ENCODE data around the gene ZSWIM4. TPM values are rescaled to one million over a fixed set of nuclear protein-coding genes. Genes with fewer than 3 reads are reported as not detected.

The ZSWIM4 gene
- total RNA-seq, 2 experiments from 2014 or later = 5.0 to 10.8 TPM

GRCh38 chr19:13761423-13761822 lies 33.8 kb upstream of the ZSWIM4 start:
- no peaks in the 10 kb centered on the region for H3K9me2 ChIP-seq (ENCODE audit: insufficient read depth, low read length)
- no peaks in the 10 kb centered on the region for H4K20me1 ChIP-seq (ENCODE audit: insufficient read depth, low read length)
- DNase-seq (ENCODE audit: low spot score) = no peak
- POLR2A ChIA-PET = interaction anchor here (0.6 kb wide), 1 partner anchor 11 kb away, joined by 3 read pairs; no protein-coding TSS in a partner anchor
- H3K9me3 ChIP-seq (ENCODE audit: low read length) = no peaks in the 10 kb centered on the region
- TF ChIP-seq CTCF (conservative IDR thresholded peaks at IDR 0.05; ENCODE audit: low read length) (0 out of 2 replicates have a peak, but pooled peaks have one; percentile 17), EZH2phosphoT487 (IDR thresholded peaks at IDR 0.05; ENCODE audit: borderline replicate concordance, low read depth, low read length) (no peak)
- H2AFZ ChIP-seq (ENCODE audit: low read length) = no peak overlapping the region
- intact Hi-C loops (cut with micrococcal nuclease; ENCODE audit: unreplicated experiment) = no loop called here
- peaks cover 11% of the 10 kb centered on the region for H3K4me1 ChIP-seq (ENCODE audit: insufficient read depth, low read length, poor library complexity, severe bottlenecking)
- H3K27ac ChIP-seq (ENCODE audit: low read depth, low read length, poor library complexity, severe bottlenecking) = no peak overlapping the region
- H3K79me2 ChIP-seq (ENCODE audit: insufficient read depth, low read depth, low read length) = no peaks in the 10 kb centered on the region
- H3K4me2 ChIP-seq (ENCODE audit: low read length) = no peak overlapping the region
- H3K4me3 ChIP-seq (ENCODE audit: low read depth, low read length, poor library complexity, severe bottlenecking) = no peak overlapping the region
- BruUV-seq (replicated peaks) = no TSS peak
- H3K36me3 ChIP-seq (ENCODE audit: insufficient read depth, low read length) = peaks cover 72% of the 10 kb centered on the region
- CTCF ChIA-PET (ENCODE audit: unreplicated experiment) = no interaction called here

- TF ChIP-seq CTCF (conservative IDR thresholded peaks at IDR 0.05; ENCODE audit: low read length) (no peak), EZH2phosphoT487 (IDR thresholded peaks at IDR 0.05; ENCODE audit: borderline replicate concordance, low read depth, low read length) (no peak)
- no TSS peak for BruUV-seq (replicated peaks)
- Histone ChIP-seq H3K4me2 (ENCODE audit: low read length) (no peak overlapping the region), H3K79me2 (ENCODE audit: insufficient read depth, low read depth, low read length) (no peaks in the 10 kb centered on the region), H3K27ac (ENCODE audit: low read depth, low read length, poor library complexity, severe bottlenecking) (no peak overlapping the region), H3K9me2 (ENCODE audit: insufficient read depth, low read length) (no peaks in the 10 kb centered on the region), H4K20me1 (ENCODE audit: insufficient read depth, low read length) (no peaks in the 10 kb centered on the region), H3K4me3 (ENCODE audit: low read depth, low read length, poor library complexity, severe bottlenecking) (no peak overlapping the region), H3K9me3 (ENCODE audit: low read length) (no peaks in the 10 kb centered on the region), H3K4me1 (ENCODE audit: insufficient read depth, low read length, poor library complexity, severe bottlenecking) (peaks cover 11% of the 10 kb centered on the region), H2AFZ (ENCODE audit: low read length) (no peak overlapping the region), H3K36me3 (ENCODE audit: insufficient read depth, low read length) (peaks cover 59% of the 10 kb centered on the region)
- ChIA-PET POLR2A (interaction anchor here (0.6 to 1.3 kb wide), 2 partner anchors 15 to 106 kb away, joined by 4 to 5 read pairs; a partner anchor contains a TSS), CTCF (ENCODE audit: unreplicated experiment) (no interaction called here)
- intact Hi-C loops (cut with micrococcal nuclease; ENCODE audit: unreplicated experiment) = no loop called here
- no peak for DNase-seq (ENCODE audit: low spot score)
Observed at GRCh38 chr19:13762635-13763235, 32.5 kb upstream of the ZSWIM4 start.

- no peak for DNase-seq (ENCODE audit: low spot score)
- no TSS peak for BruUV-seq (replicated peaks)
- ChIA-PET POLR2A (interaction anchor here (0.6 to 1.5 kb wide), 3 partner anchors 11 to 105 kb away, joined by 4 to 8 read pairs (median 5); partner anchors contain the start of gene C19orf53), CTCF (ENCODE audit: unreplicated experiment) (no interaction called here)
- Histone ChIP-seq H3K79me2 (ENCODE audit: insufficient read depth, low read depth, low read length) (no peaks in the 10 kb centered on the region), H4K20me1 (ENCODE audit: insufficient read depth, low read length) (no peaks in the 10 kb centered on the region), H3K9me3 (ENCODE audit: low read length) (no peaks in the 10 kb centered on the region), H3K36me3 (ENCODE audit: insufficient read depth, low read length) (peaks cover 54% of the 10 kb centered on the region), H3K27ac (ENCODE audit: low read depth, low read length, poor library complexity, severe bottlenecking) (no peak overlapping the region), H2AFZ (ENCODE audit: low read length) (no peak overlapping the region), H3K9me2 (ENCODE audit: insufficient read depth, low read length) (no peaks in the 10 kb centered on the region), H3K4me1 (ENCODE audit: insufficient read depth, low read length, poor library complexity, severe bottlenecking) (peaks cover 11% of the 10 kb centered on the region), H3K4me3 (ENCODE audit: low read depth, low read length, poor library complexity, severe bottlenecking) (no peak overlapping the region), H3K4me2 (ENCODE audit: low read length) (no peak overlapping the region)
- intact Hi-C loops (cut with micrococcal nuclease; ENCODE audit: unreplicated experiment) = no loop called here
- TF ChIP-seq CTCF (conservative IDR thresholded peaks at IDR 0.05; ENCODE audit: low read length) (no peak), EZH2phosphoT487 (IDR thresholded peaks at IDR 0.05; ENCODE audit: borderline replicate concordance, low read depth, low read length) (no peak)
Observed at GRCh38 chr19:13763265-13763664, 32.0 kb upstream of the ZSWIM4 start.
